Upper lobe of right lung (tissue), 1 donor: ENCODE measurements around the gene PFDN6. TPM values are rescaled to one million over a fixed set of nuclear protein-coding genes. Genes with fewer than 3 reads are reported as not detected.

Experiments
- ATAC-seq: fragments of 200-7000 bp; cut with Tn5 transposase; one replicate; pipeline ENCODE4 v1.9.1; 2020; ENCODE audit warnings: mild to moderate bottlenecking, moderate library complexity
- DNase-seq: peaks from one replicate; pipeline ENCODE4 v3.0.0-alpha.2; 2020
- H3K27ac ChIP-seq: fragments of 200-600 bp; one replicate; pipeline ENCODE4 v1.8.0; 2022
- H3K27me3 ChIP-seq: fragments of 200-600 bp; one replicate; pipeline ENCODE4 v1.8.0; 2022; ENCODE audit warnings: mild to moderate bottlenecking
- H3K36me3 ChIP-seq: fragments of 200-600 bp; one replicate; pipeline ENCODE4 v1.8.0; 2022
- H3K4me1 ChIP-seq: fragments of 200-600 bp; one replicate; pipeline ENCODE4 v1.8.0; 2022
- H3K4me3 ChIP-seq: fragments of 200-600 bp; one replicate; pipeline ENCODE4 v1.8.0; 2022; ENCODE audit warnings: mild to moderate bottlenecking
- H3K9me3 ChIP-seq: fragments of 200-600 bp; one replicate; pipeline ENCODE4 v1.8.0; 2022
- CTCF ChIP-seq: fragments of 200-600 bp; IDR thresholded peaks from one replicate; pipeline ENCODE4 v1.8.0; 2022; ENCODE audit warnings: antibody characterized with exemption
- intact Hi-C: fragments of 100-400 bp; cut with DNase I; formaldehyde crosslinking; loops from one replicate; pipeline ENCODE4 v1.11.0; 2022
- total RNA-seq: library from RNA; stranded (reverse); fragmentation: NEBNext Ultra II Directional; extraction: Animal tissue kit (Norgen Biotek cat#: 25700); gene quantifications from one replicate; pipeline ENCODE4 v1.2.1, GENCODE V29; 2021
- donor health status: DM: no; HTN: yes; CAD: no; lungs with severe emphysema.

PFDN6 gene
- total RNA-seq, 1 donor from 2014 or later: 39.3 TPM

- no peaks in the 10 kb centered on the region for H3K9me3 ChIP-seq
- intact Hi-C loops: no loop called here
- peak overlapping the region; percentile 90 for H3K4me3 ChIP-seq
- H3K27me3 ChIP-seq: no peaks in the 10 kb centered on the region
- TF ChIP-seq CTCF: no peak
- peaks cover 51% of the 10 kb centered on the region for H3K36me3 ChIP-seq
- peaks cover 17% of the 10 kb centered on the region for H3K4me1 ChIP-seq
- ATAC-seq (no peak), DNase-seq (no peak)
- peak overlapping the region; percentile 97 for H3K27ac ChIP-seq
Observed at GRCh38 chr6:33296797-33297405, 7.5 kb downstream of the PFDN6 start.

GRCh38 chr6:33297406-33297955, 8.1 kb downstream of the PFDN6 start:
- H3K36me3 ChIP-seq: peaks cover 51% of the 10 kb centered on the region

GRCh38 chr6:33297956-33298772, 8.8 kb downstream of the PFDN6 start:
- Histone ChIP-seq H3K27ac (peak overlapping the region; percentile 97), H3K4me3 (peak overlapping the region; percentile 90), H3K36me3 (peaks cover 50% of the 10 kb centered on the region), H3K4me1 (peaks cover 17% of the 10 kb centered on the region), H3K27me3 (no peaks in the 10 kb centered on the region), H3K9me3 (no peaks in the 10 kb centered on the region)
- ATAC-seq: peak; percentile 63
- intact Hi-C loops: no loop called here
- DNase-seq: no peak
- no peak for TF ChIP-seq CTCF

More at GRCh38 chr6:33297406-33297955, 8.1 kb downstream of the PFDN6 start:
- peak overlapping the region; percentile 90 for H3K4me3 ChIP-seq
- H3K9me3 ChIP-seq: no peaks in the 10 kb centered on the region
- no peak for TF ChIP-seq CTCF
- peaks cover 17% of the 10 kb centered on the region for H3K4me1 ChIP-seq
- ATAC-seq (peak; percentile 29), DNase-seq (peak; percentile 88)
- peak overlapping the region; percentile 97 for H3K27ac ChIP-seq
- intact Hi-C loops: no loop called here
- H3K27me3 ChIP-seq: no peaks in the 10 kb centered on the region

- ATAC-seq (peak; percentile 81), DNase-seq (peak; percentile 95)
- Histone ChIP-seq H3K4me1 (peaks cover 17% of the 10 kb centered on the region), H3K4me3 (peak within 1 kb of the TSS; percentile 90), H3K36me3 (peaks cover 52% of the 10 kb centered on the region), H3K27ac (peak within 1 kb of the TSS; percentile 97), H3K9me3 (no peaks in the 10 kb centered on the region), H3K27me3 (no peaks in the 10 kb centered on the region)
- intact Hi-C loops: no loop called here
- TF ChIP-seq CTCF: no peak
Observed at GRCh38 chr6:33298773-33299236, 9.4 kb downstream of the PFDN6 start, which contains the start of gene RGL2. RGL2 (minus strand) TSS chr6:33298942; CDS start chr6:33298610, 332 bp downstream.

- Histone ChIP-seq H3K27me3 (no peaks in the 10 kb centered on the region), H3K27ac (peak overlapping the region; percentile 97), H3K4me1 (peaks cover 17% of the 10 kb centered on the region), H3K9me3 (no peaks in the 10 kb centered on the region), H3K36me3 (peaks cover 52% of the 10 kb centered on the region), H3K4me3 (peak overlapping the region; percentile 90)
- peak; percentile 81 for ATAC-seq
- intact Hi-C loops: no loop called here
- peak; percentile 95 for DNase-seq
- TF ChIP-seq CTCF: peak; percentile 74
Observed at GRCh38 chr6:33299237-33299944, 10.0 kb downstream of the PFDN6 start.
